Putamen (tissue), 1 donor: ENCODE measurements around the gene MRPS26.
"Not testable (repeated sequence)": the region's sequence is repeated elsewhere in the genome, so short reads cannot be mapped to it uniquely, and the experiment has no call there.

Experiments
- DNase-seq: peaks from one replicate; pipeline ENCODE4 v3.0.0-alpha.2; 2016; ENCODE audit warnings: low spot score

The MRPS26 gene

DNA sequence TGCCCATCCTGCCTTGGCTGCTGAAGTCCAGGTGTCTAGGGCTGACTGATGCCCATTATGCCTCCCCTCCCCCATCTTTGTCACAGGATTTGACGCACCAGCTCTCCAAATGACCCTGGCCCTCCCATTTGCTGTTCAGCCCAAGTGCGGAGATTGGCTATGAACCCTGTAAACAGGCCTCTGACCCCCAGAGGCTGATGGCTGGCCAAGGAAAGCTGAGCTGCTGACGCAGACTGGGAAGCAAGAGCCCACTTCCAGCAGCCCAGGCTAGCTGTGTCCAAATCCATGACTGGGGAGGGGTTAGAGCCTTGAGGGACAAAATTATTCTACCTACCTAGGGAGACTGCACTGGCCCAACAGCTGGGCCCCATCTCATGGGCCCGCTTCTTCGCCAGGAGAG lies 3.2 kb upstream of the MRPS26 start:
- no peak for DNase-seq

DNA sequence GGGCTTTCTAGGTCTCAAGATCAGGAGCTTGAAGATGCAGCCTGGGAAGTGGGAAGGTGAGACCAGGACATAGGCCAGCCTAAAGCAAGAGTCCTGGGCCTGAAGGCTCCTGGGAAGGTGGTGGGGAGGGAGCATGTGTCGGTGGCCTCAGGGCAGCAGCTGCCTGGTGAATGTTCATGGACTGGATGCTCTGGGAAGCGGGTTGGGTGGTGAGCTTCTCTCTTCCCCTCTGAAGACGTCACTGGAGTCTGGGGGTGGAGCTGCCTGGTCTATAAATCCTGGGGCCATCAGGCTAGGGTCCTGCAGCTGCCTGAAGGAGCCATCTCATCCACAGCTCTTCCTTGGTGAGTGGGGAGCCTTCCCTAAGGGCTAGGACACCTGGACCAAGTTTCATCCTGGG lies 2.5 kb upstream of the MRPS26 start, which contains the start of gene GNRH2:
TSS of gene GNRH2 (plus strand) at position 301 of the 400 bp plus-strand sequence. CDS start 793 bp downstream, outside the sequence.
- DNase-seq, result no peak

DNA sequence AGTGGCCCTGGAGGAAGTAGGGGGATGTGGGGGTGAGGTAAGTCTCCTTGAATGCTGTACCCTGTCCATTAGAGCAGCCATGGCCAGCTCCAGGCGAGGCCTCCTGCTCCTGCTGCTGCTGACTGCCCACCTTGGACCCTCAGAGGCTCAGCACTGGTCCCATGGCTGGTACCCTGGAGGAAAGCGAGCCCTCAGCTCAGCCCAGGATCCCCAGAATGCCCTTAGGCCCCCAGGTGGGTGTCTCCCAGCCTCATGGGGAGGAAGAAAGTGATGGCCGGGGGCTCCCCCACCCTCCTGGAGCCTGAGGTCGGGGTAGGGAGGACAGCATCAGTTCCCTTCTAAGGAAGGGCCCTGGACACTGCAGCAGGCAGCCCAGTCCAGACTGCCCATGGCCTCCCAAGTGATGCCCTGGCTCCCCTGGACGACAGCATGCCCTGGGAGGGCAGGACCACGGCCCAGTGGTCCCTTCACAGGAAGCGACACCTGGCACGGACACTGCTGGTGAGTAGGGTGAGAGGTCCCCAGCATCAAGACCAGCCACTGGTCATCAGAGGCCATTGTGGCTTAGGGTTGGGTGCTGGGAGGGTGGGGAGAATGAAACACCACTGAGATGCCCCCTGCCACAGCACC lies 1.4 kb upstream of the MRPS26 start:
- no peak for DNase-seq

DNA sequence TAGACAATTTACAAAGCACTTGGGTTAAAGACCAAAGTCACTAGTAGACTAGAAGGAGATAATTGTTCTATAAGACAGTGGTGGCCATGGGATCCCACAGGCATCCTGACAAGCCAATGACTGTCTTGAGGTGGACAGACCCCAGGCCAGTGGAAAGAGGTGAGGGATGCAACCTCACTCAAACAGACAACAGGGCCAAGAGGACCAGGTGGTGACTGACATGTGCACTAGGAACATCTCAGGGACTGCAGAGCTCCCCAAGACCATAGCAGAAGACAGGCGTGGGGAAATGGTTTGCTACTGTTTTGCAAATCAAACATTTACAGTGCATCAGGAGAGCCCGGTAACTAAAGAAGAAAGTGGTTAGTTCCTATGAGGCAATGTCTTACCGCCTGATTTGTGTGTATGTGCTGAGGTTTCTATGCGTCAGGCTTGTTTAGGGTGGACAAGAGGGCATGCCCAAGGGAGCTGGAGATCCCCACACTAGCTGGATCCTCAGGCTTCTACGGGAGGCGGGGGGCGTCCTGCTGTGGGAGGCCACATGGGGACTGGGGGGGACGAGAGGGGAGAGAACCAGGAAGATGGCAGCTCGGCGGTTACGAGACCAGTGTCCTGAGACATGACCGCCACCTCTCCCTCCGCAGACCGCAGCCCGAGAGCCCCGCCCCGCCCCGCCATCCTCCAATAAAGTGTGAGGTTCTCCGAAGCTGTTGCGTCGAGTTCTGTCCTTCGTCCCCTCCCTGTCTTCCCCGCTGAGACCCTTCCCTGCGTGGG lies 623 bp upstream of the MRPS26 start:
- no peak for DNase-seq

DNA sequence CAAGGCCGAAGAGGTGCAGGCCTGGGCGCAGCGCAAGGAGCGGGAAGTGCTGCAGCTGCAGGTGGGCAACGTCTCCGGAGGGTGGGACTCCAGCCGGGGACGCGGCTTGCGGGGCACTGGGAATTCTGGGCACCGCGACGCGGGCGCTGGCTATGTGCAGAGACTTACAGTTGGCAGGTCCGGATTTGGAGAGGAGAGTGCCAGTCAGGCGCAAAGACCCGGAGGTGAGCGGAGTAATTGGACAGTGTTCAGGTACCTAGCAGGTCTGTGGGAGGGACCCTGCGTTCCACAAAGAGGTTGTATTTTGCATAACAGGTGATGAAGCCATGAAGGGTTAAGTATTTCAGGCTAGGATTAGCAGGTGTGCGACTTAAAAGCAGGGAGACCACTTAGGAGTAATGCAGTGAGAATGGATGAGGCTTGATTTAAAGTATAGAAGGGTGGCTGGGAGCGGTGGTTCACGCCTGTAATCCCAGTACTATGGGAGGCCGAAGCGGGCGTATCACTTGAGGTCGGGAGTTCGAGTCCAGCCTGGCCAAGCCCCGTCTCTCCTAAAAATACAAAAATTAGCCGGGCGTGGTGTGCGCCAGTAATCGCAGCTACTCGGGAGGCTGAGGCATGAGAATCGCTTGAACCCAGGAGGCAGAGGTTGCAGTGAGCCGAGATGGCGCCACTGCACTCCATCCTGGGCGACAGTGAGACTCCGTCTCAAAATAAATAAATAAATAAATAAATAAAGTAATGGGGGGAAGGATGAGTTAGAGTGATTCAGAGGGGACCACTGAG lies 1.0 kb downstream of the MRPS26 start:
- peak; percentile 23 for DNase-seq

DNA sequence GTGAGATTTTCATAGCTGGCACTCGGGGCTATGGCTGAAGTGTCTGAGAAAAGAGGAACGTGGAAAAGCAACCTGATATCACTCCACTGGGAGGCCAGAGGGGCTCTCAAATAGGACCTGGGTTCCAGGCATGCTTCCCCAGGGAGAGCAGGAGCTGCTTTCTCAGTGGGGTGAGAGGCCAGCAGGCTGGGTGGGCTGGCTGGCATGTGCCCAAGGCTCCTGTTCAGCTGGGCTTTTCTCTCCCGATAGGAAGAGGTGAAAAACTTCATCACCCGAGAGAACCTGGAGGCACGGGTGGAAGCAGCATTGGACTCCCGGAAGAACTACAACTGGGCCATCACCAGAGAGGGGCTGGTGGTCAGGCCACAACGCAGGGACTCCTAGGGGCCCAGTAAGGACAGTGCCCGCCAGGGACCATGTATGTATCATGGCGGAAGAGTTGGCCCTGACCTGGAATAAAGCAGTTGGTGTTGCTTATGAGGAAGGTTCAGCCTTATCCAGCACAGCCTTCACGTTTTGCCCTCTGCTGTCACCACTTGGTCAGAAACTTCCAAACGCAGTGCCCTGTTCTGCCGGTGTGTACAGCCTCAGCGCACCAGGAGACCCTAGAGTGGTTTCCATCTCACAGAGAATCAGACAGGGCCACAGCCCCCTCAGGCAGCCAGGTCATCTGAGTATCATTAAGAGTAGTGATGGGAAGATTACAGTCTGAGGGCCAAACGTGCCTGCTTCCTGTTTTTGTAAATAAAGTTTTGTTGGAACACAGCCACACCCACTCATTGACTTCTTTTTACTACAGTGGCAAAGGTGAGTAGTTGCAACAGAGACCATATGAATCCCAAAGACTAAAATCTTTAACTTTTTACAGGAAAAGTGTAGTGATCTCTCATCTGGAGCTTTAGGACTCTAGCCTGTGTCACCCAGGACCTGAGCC lies 1.9 kb downstream of the MRPS26 start:
- no peak for DNase-seq

DNA sequence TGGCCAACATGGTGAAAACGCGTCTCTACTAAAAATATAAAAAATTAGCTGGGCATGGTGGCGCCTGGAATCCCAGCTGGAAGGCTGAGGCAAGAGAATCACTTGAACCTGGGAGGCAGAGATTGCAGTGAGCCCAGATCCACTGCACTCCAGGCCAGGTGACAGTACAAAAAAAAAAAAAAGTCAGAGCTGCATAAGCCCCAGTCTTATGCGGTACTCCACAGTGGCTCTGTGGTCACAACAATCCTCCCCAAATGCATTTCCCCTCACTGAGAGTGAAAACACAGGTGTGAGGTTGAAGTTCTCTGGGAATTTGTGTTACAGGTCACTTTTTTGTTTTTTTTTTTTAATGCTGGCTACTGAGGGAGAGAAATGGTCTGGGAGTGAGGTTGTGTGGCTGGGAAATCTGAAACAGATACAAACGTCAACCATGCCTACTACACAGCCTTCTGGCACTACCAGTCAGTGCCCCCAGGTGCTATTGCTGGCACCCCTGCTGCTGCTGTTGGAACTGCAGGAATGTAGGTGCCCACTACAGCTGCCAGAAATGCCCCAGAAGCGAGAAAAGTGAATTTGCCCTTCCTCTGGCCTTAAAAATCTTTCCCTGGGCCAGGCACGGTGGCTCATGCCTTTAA lies 5.7 kb downstream of the MRPS26 start:
- DNase-seq, result no peak

DNA sequence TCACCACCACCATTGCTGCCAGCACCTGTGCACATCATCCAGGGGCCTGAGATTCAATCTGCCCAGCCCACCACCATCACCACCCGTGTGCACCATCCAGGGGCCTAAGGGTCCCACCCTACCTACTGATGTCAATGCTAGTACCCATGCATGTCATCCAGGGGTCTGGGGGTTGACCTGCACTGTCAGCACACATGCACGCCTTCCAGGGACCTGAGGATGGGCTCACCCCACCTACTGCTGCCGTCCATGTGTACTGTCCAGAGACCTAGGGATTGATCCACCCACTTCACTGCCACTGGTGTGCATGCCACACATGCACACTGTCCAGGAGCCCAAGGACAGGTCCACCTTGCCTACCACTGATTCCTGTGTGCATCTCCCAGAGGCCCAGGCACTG lies 13.6 kb downstream of the MRPS26 start:
- DNase-seq, result no peak

DNA sequence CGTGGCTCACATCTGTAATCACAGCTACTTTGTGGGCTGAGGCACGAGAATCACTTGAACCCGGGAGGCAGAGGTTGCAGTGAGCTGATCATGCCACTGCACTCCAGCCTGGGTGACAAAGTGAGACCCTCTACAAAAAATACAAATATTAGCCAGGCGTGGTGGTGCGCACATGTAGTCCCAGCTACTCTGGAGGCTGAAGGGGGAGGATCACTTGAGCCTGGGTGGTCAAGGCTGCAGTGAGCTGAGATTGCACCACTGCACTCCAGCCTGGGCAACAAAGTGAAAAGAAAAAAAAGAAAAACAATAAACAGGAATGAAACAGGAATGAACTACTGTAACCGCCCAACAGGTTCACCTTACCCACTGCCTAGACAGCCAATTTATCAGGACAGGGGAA lies 18.3 kb downstream of the MRPS26 start:
- DNase-seq, result not testable (repeated sequence)

DNA sequence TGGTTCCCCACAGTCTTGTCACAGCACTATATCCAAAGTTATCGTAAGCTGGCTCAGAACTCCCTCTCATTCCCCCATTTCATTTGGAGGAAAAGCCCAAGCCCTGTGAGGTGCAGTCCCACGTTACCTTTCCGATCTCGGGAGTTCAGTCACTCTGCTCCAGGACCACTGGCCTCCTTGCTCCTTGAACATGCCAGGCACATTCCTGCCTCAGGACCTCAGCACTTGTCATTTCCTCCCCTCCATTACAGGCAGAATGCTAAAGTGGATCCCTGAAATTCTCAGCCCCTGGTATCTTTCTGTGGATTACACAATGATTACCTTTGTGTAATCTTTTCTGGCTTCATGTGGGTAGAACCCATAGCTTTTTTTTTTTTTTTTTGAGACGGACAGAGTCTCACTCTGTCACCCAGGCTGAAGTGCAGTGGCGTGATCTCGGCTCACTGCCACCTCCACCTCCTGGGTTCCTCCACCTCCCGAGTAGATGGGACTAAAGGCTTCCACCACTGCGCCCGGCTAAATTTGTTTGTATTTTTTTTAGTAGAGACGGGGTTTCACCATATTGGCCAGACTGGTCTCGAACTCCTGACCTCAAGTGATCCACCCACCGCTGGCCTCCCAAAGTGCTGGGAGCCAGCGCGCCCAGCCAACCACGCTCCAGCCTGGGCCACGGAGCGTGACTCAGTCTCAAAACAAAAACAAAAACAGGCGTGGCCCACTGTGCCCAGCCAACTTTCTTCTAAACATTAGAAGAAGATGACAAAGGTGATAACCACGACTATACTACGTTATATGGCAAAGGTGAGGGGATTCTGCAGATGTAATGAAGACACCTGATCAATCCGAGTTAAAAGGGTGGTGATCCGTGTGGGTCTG lies 21.5 kb downstream of the MRPS26 start:
- no peak for DNase-seq

DNA sequence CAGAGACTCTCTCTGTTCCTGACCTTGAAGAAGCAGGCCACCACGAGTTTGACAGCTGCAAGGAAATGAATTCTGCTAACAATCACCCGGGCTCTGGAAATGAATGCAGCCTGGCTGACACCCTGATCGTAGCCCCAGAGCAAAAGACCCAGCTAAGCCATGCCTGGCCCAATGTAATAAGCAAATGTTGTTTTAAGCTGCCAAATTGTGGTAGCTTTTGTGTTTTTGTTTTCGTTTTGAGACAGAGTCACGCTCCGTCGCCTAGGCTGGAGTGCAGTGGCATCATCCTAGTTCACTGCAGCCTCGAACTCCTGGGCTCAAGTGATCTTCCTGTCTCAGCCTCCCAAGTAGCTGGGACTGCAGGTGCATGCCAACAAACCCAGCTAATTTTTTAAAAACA lies 22.2 kb downstream of the MRPS26 start:
- DNase-seq, result no peak

DNA sequence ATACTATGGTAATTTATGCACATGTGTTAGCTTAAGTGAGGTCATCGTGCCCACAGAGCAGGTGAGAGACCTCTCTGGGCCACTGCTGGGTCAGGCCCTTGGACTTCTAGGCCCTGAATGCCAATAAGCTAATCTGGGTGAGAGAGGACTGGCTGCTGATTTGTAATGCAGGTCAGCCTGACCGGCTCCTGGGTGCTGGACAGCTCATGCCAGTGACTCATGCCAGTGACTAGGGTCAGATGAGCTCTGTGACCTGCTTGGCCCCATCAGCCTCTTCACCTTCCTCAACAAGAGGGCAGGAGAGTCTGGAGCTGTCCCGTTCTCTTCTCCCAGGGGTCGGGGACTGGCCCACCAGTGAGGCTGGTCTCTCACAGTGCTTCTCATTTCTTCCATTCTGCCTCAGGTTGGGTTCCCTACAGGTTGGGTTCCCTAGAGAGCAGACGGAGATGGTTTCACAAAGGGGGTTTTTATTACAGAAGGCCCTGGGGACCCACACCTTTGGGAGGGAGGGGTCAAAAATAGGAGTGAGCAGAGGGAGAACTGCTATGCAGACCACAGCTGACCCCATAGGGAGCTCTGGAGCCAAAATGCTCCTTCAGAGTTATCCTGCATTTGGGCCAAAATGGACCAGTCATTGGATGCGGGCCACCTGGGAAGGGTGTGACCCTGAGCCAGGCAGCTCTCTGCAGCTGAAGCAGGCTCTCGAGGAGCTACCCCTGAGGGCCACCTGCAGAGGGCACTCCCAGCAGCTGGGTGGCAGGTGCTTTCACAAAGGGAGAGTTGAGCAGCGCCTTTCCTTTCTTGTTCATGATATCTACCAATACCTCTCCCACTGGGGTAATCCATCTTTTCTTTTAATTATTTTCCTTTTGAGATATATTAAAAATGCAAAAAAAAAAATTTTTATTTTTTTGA lies 23.4 kb downstream of the MRPS26 start:
- no peak for DNase-seq

DNA sequence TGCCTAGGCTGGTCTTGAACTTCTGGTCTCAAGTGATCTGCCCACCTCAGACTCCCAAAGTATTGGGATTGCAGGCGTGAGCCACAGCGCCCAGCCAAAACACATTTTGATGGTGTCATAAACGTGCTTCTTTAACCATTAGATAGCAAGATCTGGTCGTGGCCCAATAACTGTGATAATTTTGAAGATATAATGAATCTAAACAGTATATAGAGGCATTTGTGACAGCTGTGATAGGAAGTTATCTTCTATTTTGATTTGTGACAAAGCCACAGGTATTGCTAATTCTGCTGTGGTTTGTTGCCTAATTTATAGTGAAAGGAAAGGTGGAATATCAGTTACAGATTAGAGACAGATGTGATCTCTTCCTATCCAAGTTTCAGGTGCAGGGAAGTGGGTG lies 24.9 kb downstream of the MRPS26 start:
- DNase-seq, result no peak

DNA sequence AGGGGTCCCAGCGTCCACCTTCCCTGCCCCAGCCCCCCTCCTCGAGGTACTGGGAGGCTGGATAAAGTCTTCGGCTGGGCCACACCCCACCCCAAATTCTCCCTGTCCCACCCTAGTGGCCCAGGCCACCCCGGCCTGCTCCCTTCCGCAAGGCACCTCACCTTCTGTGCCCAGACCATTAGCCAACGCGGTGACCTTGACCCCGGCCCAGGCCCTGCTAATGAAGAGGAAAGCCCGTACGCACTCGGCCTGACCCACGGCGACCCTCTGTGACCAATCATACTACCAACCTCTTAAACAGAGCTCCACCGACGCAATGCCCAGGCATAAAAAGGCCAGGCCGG lies 25.4 kb downstream of the MRPS26 start:
- no peak for DNase-seq

DNA sequence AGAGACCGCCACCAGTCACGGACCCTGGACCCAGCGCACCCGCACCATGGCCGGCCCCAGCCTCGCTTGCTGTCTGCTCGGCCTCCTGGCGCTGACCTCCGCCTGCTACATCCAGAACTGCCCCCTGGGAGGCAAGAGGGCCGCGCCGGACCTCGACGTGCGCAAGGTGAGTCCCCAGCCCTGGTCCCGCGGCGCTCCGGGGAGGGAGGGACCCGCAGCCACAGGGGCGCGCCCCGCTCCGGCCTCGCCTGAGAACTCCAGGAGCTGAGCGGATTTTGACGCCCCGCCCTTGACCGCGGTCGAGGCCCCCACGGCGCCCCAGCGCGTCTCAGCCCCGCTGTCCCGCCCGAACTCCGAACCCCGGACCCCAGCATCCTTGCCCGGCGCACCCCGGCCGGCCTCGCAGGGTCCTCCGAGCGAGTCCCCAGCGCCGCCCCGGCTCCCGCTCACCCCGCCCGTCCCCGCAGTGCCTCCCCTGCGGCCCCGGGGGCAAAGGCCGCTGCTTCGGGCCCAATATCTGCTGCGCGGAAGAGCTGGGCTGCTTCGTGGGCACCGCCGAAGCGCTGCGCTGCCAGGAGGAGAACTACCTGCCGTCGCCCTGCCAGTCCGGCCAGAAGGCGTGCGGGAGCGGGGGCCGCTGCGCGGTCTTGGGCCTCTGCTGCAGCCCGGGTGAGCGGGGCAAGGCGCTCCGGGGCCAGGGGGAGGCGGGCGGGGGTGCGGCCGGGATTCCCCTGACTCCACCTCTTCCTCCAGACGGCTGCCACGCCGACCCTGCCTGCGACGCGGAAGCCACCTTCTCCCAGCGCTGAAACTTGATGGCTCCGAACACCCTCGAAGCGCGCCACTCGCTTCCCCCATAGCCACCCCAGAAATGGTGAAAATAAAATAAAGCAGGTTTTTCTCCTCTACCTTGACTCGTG lies 26.0 kb downstream of the MRPS26 start, which contains the start of gene OXT:
TSS of gene OXT (plus strand) at position 11 of the 920 bp plus-strand sequence. CDS start at position 47, 36 bp downstream.
- no peak for DNase-seq

DNA sequence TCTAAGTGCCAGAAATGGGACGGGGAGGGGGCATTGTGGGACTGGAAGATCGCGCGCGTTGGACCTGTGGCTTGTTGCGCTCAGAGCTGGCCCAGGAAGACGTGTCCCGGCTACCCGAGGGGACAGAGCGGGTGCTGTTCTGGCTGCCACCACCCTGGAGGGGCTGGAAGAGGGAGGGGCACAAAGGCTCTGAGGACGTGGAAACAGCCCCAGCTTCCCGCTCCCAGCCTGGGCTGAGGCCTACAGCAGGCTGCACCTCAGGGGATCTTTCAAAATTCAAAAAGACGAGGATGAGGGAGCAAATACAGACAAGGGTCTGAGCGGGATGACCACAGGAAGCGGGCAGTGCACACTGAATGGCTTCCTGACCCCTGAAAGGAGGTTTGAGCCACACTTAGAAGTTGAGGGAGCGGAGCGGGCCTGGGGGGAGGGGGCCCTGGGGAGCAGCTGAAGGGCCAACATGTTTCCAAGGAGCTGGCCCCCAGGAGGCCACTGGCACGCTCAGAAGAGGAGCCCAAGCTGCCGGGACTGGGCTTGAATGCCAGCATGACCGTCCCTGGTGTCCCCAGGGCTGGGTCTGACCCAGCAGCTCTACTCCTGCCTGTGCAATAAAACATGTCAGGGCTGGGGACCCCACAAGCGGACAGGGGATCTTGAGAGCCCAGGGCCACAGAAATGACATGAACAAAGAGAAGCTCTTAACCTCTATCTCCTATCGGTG lies 26.8 kb downstream of the MRPS26 start:
- DNase-seq, result no peak

DNA sequence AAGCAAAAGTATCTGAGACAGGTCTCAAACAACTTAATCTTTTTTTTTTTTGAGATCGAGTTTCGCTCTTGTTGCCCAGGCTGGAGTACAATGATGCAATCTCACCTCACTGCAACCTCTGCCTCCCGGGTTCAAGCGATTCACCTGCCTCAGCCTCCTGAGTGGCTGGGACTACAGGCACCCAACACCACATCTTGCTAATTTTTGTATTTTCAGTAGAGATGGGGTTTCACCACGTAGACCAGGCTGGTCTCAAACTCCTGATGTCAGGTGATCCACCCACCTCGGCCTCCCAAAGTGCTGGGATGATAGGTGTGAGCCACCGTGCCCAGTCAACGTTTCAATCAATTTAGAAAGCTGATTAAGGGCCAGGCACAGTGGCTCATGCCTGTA lies 27.4 kb downstream of the MRPS26 start:
- not testable (repeated sequence) for DNase-seq
